SK-N-SH treated with all-trans-retinoic acid at 6 μM for 48 hours (cell line): Measurements from ENCODE around the gene ARHGEF7.

Experiments used
- ATAC-seq: fragments of 200-7000 bp; cut with Tn5 transposase; 3 replicates; pipeline ENCODE4 v1.9.1; 2020; ENCODE audit warnings: mild to moderate bottlenecking, moderate library complexity
- ARNTL ChIP-seq: fragments of 450-650 bp; formaldehyde crosslinking; IDR thresholded peaks from 2 replicates; pipeline ENCODE4 v1.5.0; 2020; ENCODE audit warnings: low read depth, mild to moderate bottlenecking, moderate library complexity, borderline replicate concordance
- CSDC2 ChIP-seq: fragments of 250-450 bp; sonication (Bioruptor Pico); IDR thresholded peaks from 2 replicates; pipeline ENCODE4 v1.5.0; 2020; ENCODE audit warnings: mild to moderate bottlenecking, moderate library complexity
- ISL1 ChIP-seq: fragments of 250-450 bp; sonication (Bioruptor Pico); IDR thresholded peaks from 2 replicates; pipeline ENCODE4 v2.1.2; 2022; ENCODE audit warnings: mild to moderate bottlenecking, moderate library complexity
- OSR1 ChIP-seq: fragments of 250-450 bp; sonication (Bioruptor Pico); IDR thresholded peaks from 2 replicates; pipeline ENCODE4 v1.8.0; 2022; ENCODE audit warnings: moderate library complexity, mild to moderate bottlenecking, inconsistent platforms
- PPARA ChIP-seq: fragments of 250-450 bp; sonication (Bioruptor Pico); IDR thresholded peaks from 2 replicates; pipeline ENCODE4 v1.5.0; 2020; ENCODE audit warnings: mild to moderate bottlenecking, borderline replicate concordance
- RARB ChIP-seq: fragments of 250-450 bp; sonication (Bioruptor Pico); IDR thresholded peaks from 2 replicates; pipeline ENCODE4 v1.8.0; 2021; ENCODE audit warnings: mild to moderate bottlenecking, moderate library complexity
- SNAI2 ChIP-seq: fragments of 250-450 bp; sonication (Bioruptor Pico); IDR thresholded peaks from 2 replicates; pipeline ENCODE4 v1.5.0; 2020; ENCODE audit warnings: mild to moderate bottlenecking, moderate library complexity
- TCF4 ChIP-seq: fragments of 250-450 bp; sonication (Bioruptor Pico); IDR thresholded peaks from 2 replicates; pipeline ENCODE4 v1.8.0; 2021; ENCODE audit warnings: mild to moderate bottlenecking, moderate library complexity, borderline replicate concordance
- TOX ChIP-seq: fragments of 250-450 bp; sonication (Bioruptor Pico); IDR thresholded peaks from 2 replicates; pipeline ENCODE4 v1.8.0; 2021; ENCODE audit warnings: mild to moderate bottlenecking, moderate library complexity, borderline replicate concordance
- ZC3H10 ChIP-seq: fragments of 250-450 bp; sonication (Bioruptor Pico); IDR thresholded peaks from 2 replicates; pipeline ENCODE4 v1.5.1; 2021; ENCODE audit warnings: mild to moderate bottlenecking, moderate library complexity
- ZFP30 ChIP-seq: fragments of 450-650 bp; formaldehyde crosslinking; IDR thresholded peaks from 2 replicates; pipeline ENCODE4 v1.5.0; 2022; ENCODE audit warnings: mild to moderate bottlenecking, moderate library complexity
- ZNF565 ChIP-seq: fragments of 450-650 bp; formaldehyde crosslinking; conservative IDR thresholded peaks from 2 replicates; pipeline ENCODE4 v1.5.0; 2020; ENCODE audit warnings: low read depth, mild to moderate bottlenecking, moderate library complexity
- ZNF70 ChIP-seq: fragments of 450-650 bp; formaldehyde crosslinking; IDR thresholded peaks from 2 replicates; pipeline ENCODE4 v1.5.0; 2020; ENCODE audit warnings: mild to moderate bottlenecking, moderate library complexity
- ZNF8 ChIP-seq: fragments of 450-650 bp; formaldehyde crosslinking; IDR thresholded peaks from 2 replicates; pipeline ENCODE4 v1.5.0; 2020; ENCODE audit warnings: mild to moderate bottlenecking, moderate library complexity
- TF ChIP-seq, protein P1 (sequence below): fragments of 250-450 bp; sonication (Bioruptor Pico); IDR thresholded peaks from 2 replicates; pipeline ENCODE4 v1.5.0; 2020; ENCODE audit warnings: mild to moderate bottlenecking, moderate library complexity
- TF ChIP-seq, protein P2 (sequence below): fragments of 250-450 bp; sonication (Bioruptor Pico); IDR thresholded peaks from 2 replicates; pipeline ENCODE4 v1.8.0; 2021; ENCODE audit warnings: low read depth, mild to moderate bottlenecking, moderate library complexity, borderline replicate concordance
- TF ChIP-seq, protein P3 (sequence below): fragments of 250-450 bp; sonication (Bioruptor Pico); IDR thresholded peaks from 2 replicates; pipeline ENCODE4 v1.5.1; 2021; ENCODE audit warnings: mild to moderate bottlenecking, moderate library complexity
- TF ChIP-seq, protein P4 (sequence below): fragments of 250-450 bp; sonication (Bioruptor Pico); IDR thresholded peaks from 2 replicates; pipeline ENCODE4 v1.5.1; 2020; ENCODE audit warnings: low read depth, mild to moderate bottlenecking, moderate library complexity
- TF ChIP-seq, protein P5 (sequence below): fragments of 250-450 bp; sonication (Bioruptor Pico); IDR thresholded peaks from 2 replicates; pipeline ENCODE4 v1.8.0; 2020; ENCODE audit warnings: mild to moderate bottlenecking, moderate library complexity, borderline replicate concordance

Gene ARHGEF7

DNA sequence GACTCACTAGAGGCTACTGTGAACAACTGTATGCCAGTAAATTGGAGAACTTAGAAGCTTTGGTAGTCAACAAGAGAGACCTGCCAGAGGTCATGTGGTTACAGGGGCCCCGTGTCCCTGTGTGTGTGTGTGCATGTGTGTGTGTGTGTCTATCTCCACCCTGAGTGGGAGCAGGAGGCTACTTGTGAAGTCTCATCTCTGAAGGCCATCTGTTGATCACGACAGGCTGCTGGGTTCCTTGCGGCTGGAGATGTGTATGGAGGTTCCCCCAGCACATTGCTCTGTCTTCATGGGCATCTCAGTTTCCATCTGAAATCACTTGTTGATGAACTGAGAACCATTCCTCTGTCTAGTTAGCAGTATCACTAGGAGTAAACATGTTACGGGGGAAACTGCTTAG is 147.2 kb downstream of the ARHGEF7 start:
- TF ChIP-seq, protein P1, sequence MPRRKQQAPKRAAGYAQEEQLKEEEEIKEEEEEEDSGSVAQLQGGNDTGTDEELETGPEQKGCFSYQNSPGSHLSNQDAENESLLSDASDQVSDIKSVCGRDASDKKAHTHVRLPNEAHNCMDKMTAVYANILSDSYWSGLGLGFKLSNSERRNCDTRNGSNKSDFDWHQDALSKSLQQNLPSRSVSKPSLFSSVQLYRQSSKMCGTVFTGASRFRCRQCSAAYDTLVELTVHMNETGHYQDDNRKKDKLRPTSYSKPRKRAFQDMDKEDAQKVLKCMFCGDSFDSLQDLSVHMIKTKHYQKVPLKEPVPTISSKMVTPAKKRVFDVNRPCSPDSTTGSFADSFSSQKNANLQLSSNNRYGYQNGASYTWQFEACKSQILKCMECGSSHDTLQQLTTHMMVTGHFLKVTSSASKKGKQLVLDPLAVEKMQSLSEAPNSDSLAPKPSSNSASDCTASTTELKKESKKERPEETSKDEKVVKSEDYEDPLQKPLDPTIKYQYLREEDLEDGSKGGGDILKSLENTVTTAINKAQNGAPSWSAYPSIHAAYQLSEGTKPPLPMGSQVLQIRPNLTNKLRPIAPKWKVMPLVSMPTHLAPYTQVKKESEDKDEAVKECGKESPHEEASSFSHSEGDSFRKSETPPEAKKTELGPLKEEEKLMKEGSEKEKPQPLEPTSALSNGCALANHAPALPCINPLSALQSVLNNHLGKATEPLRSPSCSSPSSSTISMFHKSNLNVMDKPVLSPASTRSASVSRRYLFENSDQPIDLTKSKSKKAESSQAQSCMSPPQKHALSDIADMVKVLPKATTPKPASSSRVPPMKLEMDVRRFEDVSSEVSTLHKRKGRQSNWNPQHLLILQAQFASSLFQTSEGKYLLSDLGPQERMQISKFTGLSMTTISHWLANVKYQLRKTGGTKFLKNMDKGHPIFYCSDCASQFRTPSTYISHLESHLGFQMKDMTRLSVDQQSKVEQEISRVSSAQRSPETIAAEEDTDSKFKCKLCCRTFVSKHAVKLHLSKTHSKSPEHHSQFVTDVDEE (CRISPR knock-in tag), result no peak
- no peak for TF ChIP-seq TOX (CRISPR knock-in tag)
- TF ChIP-seq, protein P2, sequence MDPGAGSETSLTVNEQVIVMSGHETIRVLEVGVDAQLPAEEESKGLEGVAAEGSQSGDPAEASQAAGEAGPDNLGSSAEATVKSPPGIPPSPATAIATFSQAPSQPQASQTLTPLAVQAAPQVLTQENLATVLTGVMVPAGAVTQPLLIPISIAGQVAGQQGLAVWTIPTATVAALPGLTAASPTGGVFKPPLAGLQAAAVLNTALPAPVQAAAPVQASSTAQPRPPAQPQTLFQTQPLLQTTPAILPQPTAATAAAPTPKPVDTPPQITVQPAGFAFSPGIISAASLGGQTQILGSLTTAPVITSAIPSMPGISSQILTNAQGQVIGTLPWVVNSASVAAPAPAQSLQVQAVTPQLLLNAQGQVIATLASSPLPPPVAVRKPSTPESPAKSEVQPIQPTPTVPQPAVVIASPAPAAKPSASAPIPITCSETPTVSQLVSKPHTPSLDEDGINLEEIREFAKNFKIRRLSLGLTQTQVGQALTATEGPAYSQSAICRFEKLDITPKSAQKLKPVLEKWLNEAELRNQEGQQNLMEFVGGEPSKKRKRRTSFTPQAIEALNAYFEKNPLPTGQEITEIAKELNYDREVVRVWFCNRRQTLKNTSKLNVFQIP, result no peak
- TF ChIP-seq TCF4 (CRISPR knock-in tag), result no peak
- TF ChIP-seq ZNF8 (CRISPR knock-in tag), result no peak
- no peak for TF ChIP-seq ZC3H10 (CRISPR knock-in tag)
- TF ChIP-seq, protein P3, sequence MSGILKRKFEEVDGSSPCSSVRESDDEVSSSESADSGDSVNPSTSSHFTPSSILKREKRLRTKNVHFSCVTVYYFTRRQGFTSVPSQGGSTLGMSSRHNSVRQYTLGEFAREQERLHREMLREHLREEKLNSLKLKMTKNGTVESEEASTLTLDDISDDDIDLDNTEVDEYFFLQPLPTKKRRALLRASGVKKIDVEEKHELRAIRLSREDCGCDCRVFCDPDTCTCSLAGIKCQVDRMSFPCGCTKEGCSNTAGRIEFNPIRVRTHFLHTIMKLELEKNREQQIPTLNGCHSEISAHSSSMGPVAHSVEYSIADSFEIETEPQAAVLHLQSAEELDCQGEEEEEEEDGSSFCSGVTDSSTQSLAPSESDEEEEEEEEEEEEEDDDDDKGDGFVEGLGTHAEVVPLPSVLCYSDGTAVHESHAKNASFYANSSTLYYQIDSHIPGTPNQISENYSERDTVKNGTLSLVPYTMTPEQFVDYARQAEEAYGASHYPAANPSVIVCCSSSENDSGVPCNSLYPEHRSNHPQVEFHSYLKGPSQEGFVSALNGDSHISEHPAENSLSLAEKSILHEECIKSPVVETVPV (CRISPR knock-in tag), result no peak
- no peak for TF ChIP-seq SNAI2 (CRISPR knock-in tag)
- no peak for TF ChIP-seq CSDC2 (CRISPR knock-in tag)
- TF ChIP-seq, all 23 proteins: peak for 0
- ATAC-seq, result no peak

DNA sequence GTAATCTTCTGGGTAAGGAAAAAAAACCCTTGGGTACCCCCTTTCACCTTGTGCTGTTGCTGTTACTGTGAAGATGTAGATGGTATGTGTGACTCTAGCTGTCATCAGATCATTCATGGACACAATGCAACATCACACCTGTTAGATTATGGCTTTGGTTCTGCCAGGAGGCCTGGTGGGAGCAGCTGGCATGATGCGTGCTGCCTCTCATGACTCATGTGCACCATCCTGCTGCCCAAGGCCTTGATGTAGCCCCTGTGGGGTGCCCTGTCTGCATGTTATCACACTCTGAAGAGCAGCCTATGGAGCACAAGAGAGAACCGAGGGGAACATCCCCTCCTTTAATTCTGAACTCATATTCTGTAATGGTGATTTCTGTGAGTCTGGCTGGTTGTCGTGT is 147.6 kb downstream of the ARHGEF7 start:
- TF ChIP-seq ZNF70 (no peak), OSR1 (CRISPR knock-in tag) (no peak), ZNF565 (CRISPR knock-in tag) (no peak), ZNF8 (CRISPR knock-in tag) (no peak), TCF4 (CRISPR knock-in tag) (no peak), ZC3H10 (CRISPR knock-in tag) (no peak), RARB (no peak), PPARA (CRISPR knock-in tag) (no peak), SNAI2 (CRISPR knock-in tag) (no peak), ARNTL (no peak), ISL1 (no peak), TOX (CRISPR knock-in tag) (no peak), CSDC2 (CRISPR knock-in tag) (no peak), ZFP30 (no peak)
- TF ChIP-seq, protein P1 (CRISPR knock-in tag), result no peak
- TF ChIP-seq, protein P3 (CRISPR knock-in tag), result no peak
- TF ChIP-seq, protein P2, result no peak
- TF ChIP-seq, protein P4, sequence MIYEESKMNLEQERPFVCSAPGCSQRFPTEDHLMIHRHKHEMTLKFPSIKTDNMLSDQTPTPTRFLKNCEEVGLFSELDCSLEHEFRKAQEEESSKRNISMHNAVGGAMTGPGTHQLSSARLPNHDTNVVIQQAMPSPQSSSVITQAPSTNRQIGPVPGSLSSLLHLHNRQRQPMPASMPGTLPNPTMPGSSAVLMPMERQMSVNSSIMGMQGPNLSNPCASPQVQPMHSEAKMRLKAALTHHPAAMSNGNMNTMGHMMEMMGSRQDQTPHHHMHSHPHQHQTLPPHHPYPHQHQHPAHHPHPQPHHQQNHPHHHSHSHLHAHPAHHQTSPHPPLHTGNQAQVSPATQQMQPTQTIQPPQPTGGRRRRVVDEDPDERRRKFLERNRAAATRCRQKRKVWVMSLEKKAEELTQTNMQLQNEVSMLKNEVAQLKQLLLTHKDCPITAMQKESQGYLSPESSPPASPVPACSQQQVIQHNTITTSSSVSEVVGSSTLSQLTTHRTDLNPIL (CRISPR knock-in tag), result no peak
- TF ChIP-seq, protein P5, sequence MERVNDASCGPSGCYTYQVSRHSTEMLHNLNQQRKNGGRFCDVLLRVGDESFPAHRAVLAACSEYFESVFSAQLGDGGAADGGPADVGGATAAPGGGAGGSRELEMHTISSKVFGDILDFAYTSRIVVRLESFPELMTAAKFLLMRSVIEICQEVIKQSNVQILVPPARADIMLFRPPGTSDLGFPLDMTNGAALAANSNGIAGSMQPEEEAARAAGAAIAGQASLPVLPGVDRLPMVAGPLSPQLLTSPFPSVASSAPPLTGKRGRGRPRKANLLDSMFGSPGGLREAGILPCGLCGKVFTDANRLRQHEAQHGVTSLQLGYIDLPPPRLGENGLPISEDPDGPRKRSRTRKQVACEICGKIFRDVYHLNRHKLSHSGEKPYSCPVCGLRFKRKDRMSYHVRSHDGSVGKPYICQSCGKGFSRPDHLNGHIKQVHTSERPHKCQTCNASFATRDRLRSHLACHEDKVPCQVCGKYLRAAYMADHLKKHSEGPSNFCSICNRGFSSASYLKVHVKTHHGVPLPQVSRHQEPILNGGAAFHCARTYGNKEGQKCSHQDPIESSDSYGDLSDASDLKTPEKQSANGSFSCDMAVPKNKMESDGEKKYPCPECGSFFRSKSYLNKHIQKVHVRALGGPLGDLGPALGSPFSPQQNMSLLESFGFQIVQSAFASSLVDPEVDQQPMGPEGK (CRISPR knock-in tag), result no peak
- no peak for ATAC-seq
